DMS79 treated with DMSO at 0.1 percent for 48 hours (cell line): ENCODE measurements around the gene SUSD6.

Experiments
- DNase-seq: peaks from one replicate; lab custom pipeline; 2025; lab: John Stamatoyannopoulos, UW

Gene SUSD6

DNA sequence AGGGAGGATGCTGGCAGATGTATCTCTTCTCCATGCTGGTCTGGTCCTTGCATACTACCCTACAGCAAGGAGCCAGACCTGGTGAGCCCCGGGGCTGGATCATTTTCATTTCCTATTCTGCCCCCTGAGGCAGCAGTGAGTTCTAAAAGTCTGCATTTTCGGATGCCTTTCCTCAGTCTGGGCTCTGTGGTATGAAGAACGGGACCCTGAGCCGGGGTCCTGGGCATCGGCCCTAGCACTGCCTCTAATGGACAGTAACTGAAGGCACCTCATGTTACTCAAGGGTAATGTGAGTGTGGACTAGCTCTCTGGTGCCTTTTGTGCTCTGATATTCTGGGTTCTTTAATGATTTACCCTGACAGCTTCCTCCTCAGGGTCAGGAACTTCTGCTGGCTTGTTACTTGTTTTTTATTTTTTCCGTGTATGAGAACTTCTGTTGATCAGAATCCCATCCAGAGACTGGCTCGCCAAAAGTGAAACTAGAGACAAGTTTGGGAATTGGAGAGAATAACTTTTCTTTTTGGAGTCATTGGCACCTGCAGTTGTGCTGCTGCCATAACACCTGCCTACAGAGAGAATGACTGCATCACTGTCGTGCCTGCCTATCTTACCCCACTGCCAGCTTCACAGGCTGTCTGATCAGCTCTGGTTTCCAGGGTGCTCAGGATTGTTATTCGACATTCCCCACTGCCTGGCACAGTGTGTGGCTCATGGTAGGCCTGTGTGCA, 62.3 kb downstream of the SUSD6 start:
- DNase-seq: no peak

- DNase-seq: no peak
These were observed 63.3 kb downstream of the SUSD6 start for GRCh38 chr14:69674546-69675244.

DNA sequence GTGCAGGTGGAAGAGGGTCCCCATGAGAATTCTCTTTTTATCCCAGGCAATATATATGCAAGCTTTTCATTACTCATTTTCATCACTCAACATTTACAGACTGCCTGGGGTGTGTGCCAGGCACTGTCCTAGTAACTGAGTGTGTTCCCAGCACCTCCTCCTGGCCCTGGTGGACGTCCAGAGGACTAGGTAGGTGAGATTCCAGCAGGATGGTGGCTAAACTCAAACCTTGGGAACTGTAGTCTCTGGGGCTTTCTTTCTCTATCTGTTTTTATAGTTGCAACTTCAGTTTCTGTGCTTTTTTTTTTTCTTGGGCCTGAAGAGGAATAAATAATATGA, 63.8 kb downstream of the SUSD6 start:
- DNase-seq: no peak

- no peak for DNase-seq
These were observed 64.6 kb downstream of the SUSD6 start for GRCh38 chr14:69675877-69676416.

DNA sequence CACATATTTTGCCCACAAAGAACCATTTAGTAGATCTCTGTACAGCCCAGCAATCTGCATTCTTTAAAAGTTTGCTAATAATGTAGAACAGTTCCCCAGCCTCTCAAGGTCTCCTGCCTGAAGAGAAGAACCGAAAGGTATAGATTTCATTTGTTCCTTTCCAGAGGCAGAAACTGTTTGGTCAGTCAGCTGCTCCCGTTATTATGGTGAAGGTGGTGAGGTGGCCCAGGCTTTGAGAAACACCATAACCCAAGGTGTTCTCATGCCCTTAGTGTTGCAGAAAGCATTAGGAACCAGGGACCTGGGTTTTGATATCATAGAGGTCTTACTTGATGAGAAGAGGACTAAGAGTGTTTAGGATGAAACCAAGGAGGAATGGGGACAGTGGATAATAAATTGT, 65.3 kb downstream of the SUSD6 start:
- no peak for DNase-seq

- DNase-seq: no peak
These were observed 68.9 kb downstream of the SUSD6 start for GRCh38 chr14:69680297-69680696.

DNA sequence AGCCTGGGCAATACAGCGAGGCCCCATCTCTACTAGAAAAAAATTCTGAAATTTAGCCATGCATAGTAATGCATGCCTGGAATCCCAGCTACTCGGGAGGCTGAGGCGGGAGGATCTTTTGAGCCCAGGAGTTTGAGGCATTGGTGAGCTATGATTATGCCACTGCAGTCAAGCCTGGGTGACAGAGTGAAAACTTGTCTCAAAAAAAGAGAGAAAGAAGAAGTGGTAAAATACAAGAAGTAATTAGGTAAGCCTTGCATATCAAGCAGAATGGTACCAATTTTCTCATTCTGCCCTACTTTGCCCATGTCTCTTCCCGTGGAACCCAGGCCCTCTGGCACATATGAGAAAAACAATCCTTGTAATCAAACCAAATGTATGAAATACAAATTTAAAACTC, 70.7 kb downstream of the SUSD6 start:
- no peak for DNase-seq

DNA sequence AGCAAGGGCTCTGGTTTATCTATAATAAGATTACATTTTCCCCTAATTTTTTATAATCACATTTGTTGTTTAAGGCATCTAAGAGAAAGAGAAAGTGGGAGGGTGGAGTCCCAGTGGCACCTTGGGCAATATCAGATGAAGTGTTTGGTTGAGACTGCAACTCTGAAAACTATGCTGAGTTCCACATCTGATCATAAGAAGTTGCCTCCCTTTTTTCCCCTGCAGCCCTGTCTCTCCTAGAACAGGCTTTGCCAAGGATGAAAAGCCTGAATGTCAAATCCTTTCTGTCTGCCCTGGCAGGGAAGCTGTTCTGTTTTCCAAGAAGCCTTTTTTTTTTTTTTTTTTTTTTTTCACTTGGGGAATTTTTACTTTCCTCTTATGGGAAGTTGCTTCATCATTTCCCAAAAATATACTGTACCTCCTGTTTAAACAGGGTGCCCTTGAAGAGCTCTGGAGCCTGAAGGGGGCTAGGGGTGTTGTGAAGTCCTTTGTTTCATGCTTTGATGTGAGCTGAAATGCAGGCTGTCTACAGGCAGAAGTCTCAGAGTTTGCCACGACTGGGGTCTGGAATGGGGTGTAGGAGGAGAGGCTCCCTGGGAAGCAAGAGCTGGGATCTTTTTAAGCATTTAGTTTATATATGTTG, 71.3 kb downstream of the SUSD6 start:
- DNase-seq: no peak

DNA sequence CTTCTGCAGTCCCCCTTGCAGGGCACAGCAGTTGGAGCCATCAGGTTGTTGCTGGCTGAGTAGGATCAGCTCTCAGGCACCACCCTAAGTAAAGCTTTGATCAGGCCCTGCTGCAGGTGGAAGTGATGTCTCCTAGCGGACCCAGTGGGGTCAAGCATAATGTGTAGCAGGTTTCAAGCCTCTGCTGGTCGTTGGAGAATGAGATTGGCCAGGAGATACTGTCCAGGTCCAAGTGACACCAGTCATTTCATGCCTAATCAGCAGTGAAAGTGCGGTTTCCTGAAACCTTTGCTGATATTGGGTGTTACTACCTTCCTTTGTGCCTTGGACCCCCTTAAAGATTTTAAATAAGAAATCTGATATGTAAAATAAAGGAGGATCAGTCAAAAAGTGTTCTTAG, 72.6 kb downstream of the SUSD6 start:
- DNase-seq: no peak

DNA sequence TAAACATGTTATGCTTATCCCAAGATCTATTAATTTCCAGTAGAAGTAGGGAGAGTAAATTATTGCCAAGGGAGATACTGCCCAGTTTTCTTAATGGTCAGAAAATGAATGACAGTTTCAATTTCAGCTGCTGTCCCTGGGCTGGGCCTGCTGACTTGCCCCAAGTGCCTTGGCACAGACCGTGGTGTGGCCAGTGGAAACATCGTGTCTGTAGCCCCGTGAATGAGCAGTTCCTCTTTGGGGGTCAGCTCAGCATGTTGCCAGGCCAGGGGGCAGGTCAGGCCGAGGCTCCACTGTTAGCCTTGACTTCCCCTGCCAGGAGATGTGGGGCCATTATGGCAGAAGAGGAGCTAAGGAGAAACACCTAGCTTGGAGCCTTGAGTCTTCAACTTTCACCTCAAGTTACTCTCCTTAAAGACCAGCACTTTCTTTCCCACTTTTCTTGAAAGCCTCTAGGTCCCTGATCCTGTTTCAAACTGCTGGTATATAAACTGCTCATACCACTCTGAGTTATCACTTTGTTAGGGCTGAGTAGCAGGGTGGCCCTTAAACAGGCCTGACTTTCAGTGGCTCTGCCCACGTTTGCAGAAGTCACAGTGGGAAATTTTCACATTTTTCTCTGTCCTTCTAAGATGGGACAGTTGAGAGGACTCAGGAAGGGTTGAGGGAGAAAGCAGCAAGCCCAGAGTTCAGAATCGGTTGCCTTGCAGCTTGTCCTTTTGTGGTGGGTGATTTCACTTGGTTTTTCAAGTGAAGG, 73.2 kb downstream of the SUSD6 start:
- no peak for DNase-seq

DNA sequence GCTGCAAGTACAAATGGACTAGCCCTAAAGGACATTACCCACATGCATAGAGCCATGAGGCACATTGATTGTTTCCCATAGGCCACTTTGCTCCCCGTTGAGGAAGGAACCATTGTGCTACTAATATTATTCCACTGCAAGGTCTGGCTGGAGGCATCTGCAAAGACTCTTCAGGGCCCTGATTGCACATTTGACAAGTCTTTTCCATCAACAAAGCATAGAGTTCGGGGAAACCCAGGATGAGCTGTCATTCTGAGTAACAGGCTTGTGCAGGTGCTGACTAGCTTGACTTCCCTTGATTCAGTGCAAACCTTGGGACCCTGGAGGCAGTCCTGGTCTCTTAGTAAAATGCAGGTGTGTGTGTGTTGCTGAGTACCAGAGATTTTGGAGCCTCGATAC, 73.8 kb downstream of the SUSD6 start:
- peak; percentile 86 for DNase-seq

- peak; percentile 98 for DNase-seq
These were observed 74.3 kb downstream of the SUSD6 start for GRCh38 chr14:69685716-69686115.

GRCh38 chr14:69687606-69688298, 76.4 kb downstream of the SUSD6 start:
- DNase-seq: peak; percentile 44

GRCh38 chr14:69688299-69688649, 76.9 kb downstream of the SUSD6 start:
- peak; percentile 58 for DNase-seq

- no peak for DNase-seq
These were observed 78.6 kb downstream of the SUSD6 start for GRCh38 chr14:69690042-69690441.

DNA sequence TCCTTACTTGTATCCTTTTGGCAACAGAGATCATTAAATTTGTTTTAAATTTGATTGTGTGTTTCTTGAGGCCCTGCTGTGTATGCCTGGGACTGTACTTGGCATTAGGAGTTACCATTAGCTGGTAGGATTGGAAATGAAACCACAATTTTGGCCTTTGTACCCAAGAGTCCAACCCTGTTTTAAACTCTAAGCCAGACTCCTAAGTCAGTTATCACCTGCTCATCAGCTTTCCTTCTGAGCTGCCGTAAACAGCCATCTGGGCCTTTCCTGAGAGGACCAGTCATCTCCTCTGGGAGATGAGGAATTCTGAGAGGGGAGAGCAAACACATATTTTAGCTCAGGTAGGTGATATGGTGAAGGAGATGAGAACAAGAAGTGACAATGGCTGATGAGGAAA, 81.2 kb downstream of the SUSD6 start:
- peak; percentile 51 for DNase-seq

DNA sequence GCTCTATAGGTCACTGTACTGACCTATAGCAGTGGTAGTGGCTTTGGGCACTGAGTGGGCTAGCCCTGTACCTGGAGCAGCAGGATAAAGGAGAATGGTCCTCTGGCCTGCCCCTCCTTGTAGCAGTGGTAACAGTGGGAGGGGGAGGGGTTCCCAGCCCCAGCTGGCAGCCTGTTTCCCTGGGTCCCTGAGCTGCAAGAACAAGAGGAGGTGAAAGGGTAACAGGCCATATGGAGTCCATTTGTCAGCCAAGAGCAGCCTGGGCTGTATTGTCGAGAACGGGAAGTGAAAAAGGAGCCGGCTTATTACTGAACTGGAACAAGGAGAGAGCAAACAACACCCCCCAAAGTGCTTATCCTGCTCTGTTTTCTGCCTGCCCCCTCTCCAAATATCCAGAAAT, 81.7 kb downstream of the SUSD6 start:
- peak; percentile 69 for DNase-seq

DNA sequence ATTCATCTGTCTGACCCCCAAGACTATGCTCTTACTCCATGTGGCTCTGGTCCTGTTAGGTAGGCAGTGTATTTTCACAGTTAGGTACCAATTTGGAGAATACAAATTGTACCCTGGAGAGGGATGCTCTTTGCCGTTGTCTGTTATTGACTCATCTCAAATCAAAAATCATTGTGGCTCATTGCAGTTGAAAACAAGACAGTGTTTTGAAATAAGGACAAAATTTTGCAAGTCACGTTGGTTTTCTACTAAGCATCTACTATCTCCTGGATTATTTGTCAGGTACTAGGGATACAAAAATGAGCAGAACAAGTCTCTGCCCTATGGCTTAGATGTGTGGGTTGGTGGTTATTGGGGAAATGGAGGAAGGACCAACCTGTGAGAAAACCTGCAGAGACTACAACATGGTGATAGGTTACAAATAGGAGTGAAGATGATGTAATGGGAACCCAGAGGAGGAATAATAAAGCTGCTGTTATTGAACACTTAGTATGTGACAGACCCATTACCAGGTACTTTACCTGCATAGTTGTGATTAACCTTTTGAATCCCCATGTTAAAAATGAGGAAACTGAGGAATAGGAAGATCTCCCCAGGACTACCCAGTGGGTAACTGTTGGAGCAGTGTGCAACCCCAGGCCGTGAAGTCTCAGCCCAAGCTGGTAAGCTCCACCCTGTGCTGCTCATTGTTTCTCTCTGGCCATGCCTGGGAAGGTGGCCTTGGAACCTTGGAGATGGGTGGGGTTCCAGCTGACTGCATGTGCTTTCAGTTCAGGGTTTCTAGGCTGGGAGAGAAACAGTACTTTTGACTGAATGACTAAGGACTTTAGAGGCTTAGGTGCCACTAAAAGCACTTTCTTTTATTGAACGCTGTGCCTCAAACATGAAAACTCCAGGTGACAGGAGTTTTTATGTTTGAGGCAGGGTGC, 82.7 kb downstream of the SUSD6 start:
- peak; percentile 87 for DNase-seq

DNA sequence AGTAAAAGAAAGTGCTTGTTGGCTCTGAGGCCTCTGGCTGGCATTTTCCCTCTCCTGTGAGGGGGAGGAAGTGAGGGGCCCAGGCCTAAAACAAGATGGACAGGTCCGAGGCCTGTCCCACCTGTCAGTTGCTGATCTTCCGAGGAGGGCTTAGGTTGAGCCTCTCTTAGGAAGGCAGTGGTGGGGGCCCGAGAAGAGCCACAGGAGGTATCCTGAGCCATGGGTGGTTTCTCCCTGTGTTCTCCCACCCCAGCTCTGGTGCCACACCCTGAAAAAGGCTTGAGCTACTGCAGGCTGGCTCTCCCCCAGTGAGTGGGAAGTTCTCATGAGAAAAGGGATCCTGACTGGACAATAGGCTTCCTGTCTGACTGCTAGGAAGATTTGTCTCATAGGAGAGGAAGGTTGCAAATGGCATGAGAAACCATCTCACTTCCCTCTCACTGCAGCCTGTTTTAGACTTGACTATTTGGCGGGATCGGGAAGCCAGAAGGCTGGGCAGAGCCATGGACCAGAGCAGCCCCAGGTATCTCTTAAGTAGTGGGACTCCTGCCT, 83.4 kb downstream of the SUSD6 start:
- DNase-seq: no peak
